NCI-H1436 treated with DMSO at 0.1 percent for 48 hours (cell line): Measurements from ENCODE around the gene CDY1.
"Not testable (repeated sequence)": the region's sequence is repeated elsewhere in the genome, so short reads cannot be mapped to it uniquely, and the experiment has no call there.

Source experiments
- DNase-seq: peaks from one replicate; lab custom pipeline; 2025; lab: John Stamatoyannopoulos, UW

CDY1 gene

DNA sequence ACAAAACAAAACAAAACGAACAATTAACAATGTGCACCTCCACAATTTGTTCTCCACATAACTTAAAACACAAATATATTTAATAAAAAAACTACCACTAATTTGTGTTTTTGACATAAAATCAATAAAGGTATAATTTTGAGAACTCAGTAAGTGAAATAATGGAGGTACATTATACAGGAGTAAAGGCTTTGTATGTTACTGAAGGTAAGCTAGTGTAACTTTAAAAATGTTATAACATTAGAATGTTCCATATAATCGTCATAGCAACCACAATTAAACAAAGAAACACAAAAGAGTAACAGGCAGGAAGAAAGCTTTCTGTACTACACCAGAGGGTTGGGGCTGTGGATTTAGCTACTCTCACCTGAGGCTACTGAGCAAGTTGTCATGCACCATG, at the start of gene CDY1:
Gene CDY1 (plus strand): TSS at position 301 of the 400 bp plus-strand sequence. CDS start 326 bp downstream, outside the sequence.
- not testable (repeated sequence) for DNase-seq

GRCh38 chrY:25593336-25593735, 28.6 kb upstream of the CDY1 start:
- not testable (repeated sequence) for DNase-seq

DNA sequence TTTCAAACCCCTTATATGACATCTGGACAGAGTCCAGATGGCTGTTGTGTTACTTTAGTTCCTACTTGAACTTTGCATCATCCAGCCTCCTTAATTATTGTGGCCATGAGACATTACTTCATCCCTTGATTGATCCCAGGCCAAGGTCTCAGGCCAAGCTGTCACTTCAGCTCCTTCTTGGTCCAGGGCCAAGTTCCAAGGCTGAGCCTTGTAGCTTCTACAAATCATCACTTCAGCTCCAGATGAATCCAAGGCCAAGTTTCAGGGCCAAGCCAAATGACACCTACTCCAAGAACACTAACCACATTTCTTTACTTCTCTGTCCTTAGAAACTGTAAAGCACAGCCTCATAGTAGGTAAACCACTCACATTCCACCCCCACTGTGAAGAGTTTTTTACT, 1.7 kb upstream of the CDY1 start:
- not testable (repeated sequence) for DNase-seq

DNA sequence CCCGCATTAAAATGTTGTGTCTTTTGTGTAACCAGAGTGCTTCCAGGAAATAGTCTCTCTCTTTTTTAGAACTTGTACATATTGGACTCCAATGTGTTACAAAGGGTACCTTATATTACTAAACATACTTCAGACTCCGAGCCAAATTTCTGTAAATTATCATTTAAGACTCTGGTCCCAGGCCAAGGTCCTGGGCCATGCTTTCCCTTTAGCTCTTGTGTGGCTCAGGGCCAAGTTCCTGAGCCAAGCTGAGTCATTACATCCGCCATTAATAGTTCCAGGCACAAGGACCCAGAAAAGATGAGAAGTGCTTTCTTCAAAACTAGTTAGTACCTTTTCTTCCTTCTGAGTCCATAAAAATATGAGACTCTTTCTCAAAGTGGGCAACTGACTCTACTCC, 4.6 kb downstream of the CDY1 start:
- not testable (repeated sequence) for DNase-seq

GRCh38 chrY:25630383-25631112, 8.6 kb downstream of the CDY1 start:
- DNase-seq: not testable (repeated sequence)

DNA sequence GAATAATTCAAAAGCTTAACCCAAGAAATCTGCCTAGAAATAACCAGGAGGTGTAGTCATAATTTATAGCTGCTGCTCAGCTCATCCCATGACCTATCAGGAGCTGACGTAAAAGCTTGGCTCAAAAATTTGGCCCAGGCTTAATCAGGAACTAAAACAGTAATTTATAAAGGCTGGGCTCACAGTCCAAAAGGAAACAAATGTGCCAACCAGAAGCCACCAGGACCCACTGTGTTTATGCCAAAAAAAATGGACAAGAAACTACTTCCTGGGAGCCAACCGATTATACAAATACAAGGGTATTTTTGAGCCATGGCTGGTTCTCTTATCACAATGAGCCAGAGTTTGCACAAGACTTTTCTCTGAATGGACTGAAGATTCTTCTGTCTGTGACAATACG, 17.9 kb downstream of the CDY1 start:
- not testable (repeated sequence) for DNase-seq

DNA sequence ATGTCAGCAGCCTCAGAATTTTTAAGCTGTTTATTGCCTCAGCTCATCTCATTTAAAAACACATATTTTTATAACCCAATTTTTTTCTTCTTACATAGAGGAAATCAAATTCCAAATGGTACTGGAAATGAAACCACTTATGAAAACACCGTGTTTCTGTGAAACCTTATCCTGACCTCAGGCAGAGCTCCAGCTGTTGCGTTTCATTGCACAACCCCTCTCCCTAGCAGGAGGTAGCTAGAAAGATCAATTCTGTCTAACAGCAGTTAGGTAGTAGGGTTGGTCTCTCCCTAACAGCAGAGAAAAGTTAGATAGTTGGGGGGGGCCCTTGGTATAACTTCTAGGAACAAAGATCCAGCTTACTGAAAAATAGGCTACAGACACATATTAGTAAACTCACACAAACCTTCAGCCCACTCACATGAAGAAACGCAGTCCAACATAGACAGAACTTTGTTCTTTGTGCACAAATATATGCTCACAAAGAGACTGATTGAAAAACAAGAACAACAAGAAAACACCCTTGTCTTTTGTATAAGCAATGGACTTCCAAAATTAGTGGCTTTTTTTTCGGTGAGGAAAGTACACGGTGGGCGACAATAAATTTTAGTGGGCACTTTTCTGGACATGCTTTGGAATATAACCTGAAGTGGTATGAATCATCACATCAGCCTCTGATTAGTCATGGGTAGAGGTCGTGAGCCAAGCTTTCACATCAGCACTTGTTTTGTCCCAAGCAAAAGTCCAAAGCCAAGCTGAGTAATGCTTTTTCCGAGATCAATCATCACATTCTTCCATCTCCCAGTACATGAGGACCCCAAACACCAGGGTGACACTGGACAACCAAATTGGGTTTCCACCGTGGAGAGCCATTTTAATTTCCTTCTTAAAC, 21.4 kb downstream of the CDY1 start:
- DNase-seq: not testable (repeated sequence)
